Large intestine (tissue), 12 donors: ENCODE data around the gene TMEM176A. TPM values are rescaled to one million over a fixed set of nuclear protein-coding genes. Genes with fewer than 3 reads are reported as not detected.

ENCODE experiments used
- DNase-seq, 2 donors: peaks; one replicate each; pipeline versions ENCODE4 v3.0.0 to v3.0.0-alpha.2; 2013
- H3K27ac ChIP-seq: one replicate; pipeline ENCODE4 v1.5.1; 2013; ENCODE audit warnings: low read length
- H3K27me3 ChIP-seq: 2 replicates; pipeline ENCODE4 v1.6.1; 2013; ENCODE audit warnings: low read length; ENCODE audit not compliant: control insufficient read depth, insufficient read depth
- H3K36me3 ChIP-seq: 2 replicates; pipeline ENCODE4 v1.6.1; 2013; ENCODE audit warnings: low read length; ENCODE audit not compliant: control insufficient read depth, insufficient read depth
- H3K4me1 ChIP-seq: one replicate; pipeline ENCODE4 v1.6.1; 2013; ENCODE audit warnings: low read length; ENCODE audit not compliant: control insufficient read depth, insufficient read depth
- H3K4me3 ChIP-seq: one replicate; pipeline ENCODE4 v1.5.1; 2013; ENCODE audit warnings: low read length
- H3K9me3 ChIP-seq: one replicate; pipeline ENCODE4 v1.6.1; 2013; ENCODE audit warnings: mild to moderate bottlenecking, low read depth, low read length, moderate library complexity; ENCODE audit not compliant: control insufficient read depth
- WGBS: methylation state at CpG from one replicate; pipeline ENCODE4 v1.1.5; 2013; ENCODE audit warnings: low lambda C conversion rate; ENCODE audit not compliant: insufficient coverage; 5-methylcytosine and 5-hydroxymethylcytosine counted together
- long read RNA-seq, 11 donors: transcript quantifications; one replicate each; lab custom pipeline, GENCODE V29; 2026
- polyA plus RNA-seq: library from polyadenylated mRNA; unstranded; fragments of 120-200 nt; gene quantifications from one replicate; pipeline ENCODE4 v1.2.1, GENCODE V29; 2013

Gene TMEM176A, protein sequence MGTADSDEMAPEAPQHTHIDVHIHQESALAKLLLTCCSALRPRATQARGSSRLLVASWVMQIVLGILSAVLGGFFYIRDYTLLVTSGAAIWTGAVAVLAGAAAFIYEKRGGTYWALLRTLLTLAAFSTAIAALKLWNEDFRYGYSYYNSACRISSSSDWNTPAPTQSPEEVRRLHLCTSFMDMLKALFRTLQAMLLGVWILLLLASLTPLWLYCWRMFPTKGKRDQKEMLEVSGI
- polyA plus RNA-seq, result 300 TPM
- long read RNA-seq, donor 1, transcript TMEM176A-210 (7 exons, 1,530 nt), result minor isoform, 24 of 202 reads
- long read RNA-seq, donor 1, transcript TMEM176A-201 (7 exons, 1,261 nt), result major isoform, 29 of 202 reads
- long read RNA-seq, donor 1, partial matches to known transcripts, result 147 of 202 reads
- long read RNA-seq, donor 1, other reads (novel, unspliced or antisense), result 0 of 202 reads
- long read RNA-seq, donor 2, transcript TMEM176A-201 (7 exons, 1,261 nt), result minor isoform, 76 of 489 reads
- long read RNA-seq, donor 2, transcript TMEM176A-210 (7 exons, 1,530 nt), result major isoform, 93 of 489 reads
- long read RNA-seq, donor 2, partial matches to known transcripts, result 279 of 489 reads
- long read RNA-seq, donor 2, other reads (novel, unspliced or antisense), result 26 of 489 reads
- long read RNA-seq, donor 3, transcript TMEM176A-206 (4 exons, 862 nt), result minor isoform, 9 of 646 reads
- long read RNA-seq, donor 3, transcript TMEM176A-201 (7 exons, 1,261 nt), result minor isoform, 82 of 646 reads
- long read RNA-seq, donor 3, transcript TMEM176A-210 (7 exons, 1,530 nt), result major isoform, 109 of 646 reads
- long read RNA-seq, donor 3, transcript TMEM176A-205 (2 exons, 534 nt), result minor isoform, 10 of 646 reads
- long read RNA-seq, donor 3, partial matches to known transcripts, result 397 of 646 reads
- long read RNA-seq, donor 3, other reads (novel, unspliced or antisense), result 31 of 646 reads
- long read RNA-seq, donor 4, transcript TMEM176A-201 (7 exons, 1,261 nt), result minor isoform, 11 of 65 reads
- long read RNA-seq, donor 4, transcript TMEM176A-210 (7 exons, 1,530 nt), result major isoform, 14 of 65 reads
- long read RNA-seq, donor 4, partial matches to known transcripts, result 38 of 65 reads
- long read RNA-seq, donor 4, other reads (novel, unspliced or antisense), result 0 of 65 reads
- long read RNA-seq, donor 5, transcript TMEM176A-201 (7 exons, 1,261 nt), result major isoform, 16 of 58 reads
- long read RNA-seq, donor 5, transcript TMEM176A-210 (7 exons, 1,530 nt), result minor isoform, 8 of 58 reads
- long read RNA-seq, donor 5, partial matches to known transcripts, result 31 of 58 reads
- long read RNA-seq, donor 5, other reads (novel, unspliced or antisense), result 0 of 58 reads
- long read RNA-seq, donor 6, transcript TMEM176A-210 (7 exons, 1,530 nt), result major isoform, 64 of 383 reads
- long read RNA-seq, donor 6, transcript TMEM176A-201 (7 exons, 1,261 nt), result minor isoform, 34 of 383 reads
- long read RNA-seq, donor 6, transcript TMEM176A-208 (2 exons, 925 nt), result minor isoform, 5 of 383 reads
- long read RNA-seq, donor 6, transcript TMEM176A-205 (2 exons, 534 nt), result minor isoform, 5 of 383 reads
- long read RNA-seq, donor 6, partial matches to known transcripts, result 269 of 383 reads
- long read RNA-seq, donor 6, other reads (novel, unspliced or antisense), result 0 of 383 reads
- long read RNA-seq, donor 7, transcript TMEM176A-201 (7 exons, 1,261 nt), result major isoform, 15 of 99 reads
- long read RNA-seq, donor 7, transcript TMEM176A-210 (7 exons, 1,530 nt), result minor isoform, 10 of 99 reads
- long read RNA-seq, donor 7, partial matches to known transcripts, result 71 of 99 reads
- long read RNA-seq, donor 7, other reads (novel, unspliced or antisense), result 0 of 99 reads
- long read RNA-seq, donor 8, transcript TMEM176A-210 (7 exons, 1,530 nt), result minor isoform, 57 of 428 reads
- long read RNA-seq, donor 8, transcript TMEM176A-201 (7 exons, 1,261 nt), result major isoform, 81 of 428 reads
- long read RNA-seq, donor 8, partial matches to known transcripts, result 277 of 428 reads
- long read RNA-seq, donor 8, other reads (novel, unspliced or antisense), result 7 of 428 reads
- long read RNA-seq, donor 9, transcript TMEM176A-210 (7 exons, 1,530 nt), result major isoform, 80 of 417 reads
- long read RNA-seq, donor 9, transcript TMEM176A-201 (7 exons, 1,261 nt), result minor isoform, 48 of 417 reads
- long read RNA-seq, donor 9, partial matches to known transcripts, result 265 of 417 reads
- long read RNA-seq, donor 9, other reads (novel, unspliced or antisense), result 16 of 417 reads
- long read RNA-seq, donor 10, transcript TMEM176A-210 (7 exons, 1,530 nt), result major isoform, 68 of 416 reads
- long read RNA-seq, donor 10, transcript TMEM176A-201 (7 exons, 1,261 nt), result minor isoform, 51 of 416 reads
- long read RNA-seq, donor 10, partial matches to known transcripts, result 269 of 416 reads
- long read RNA-seq, donor 10, other reads (novel, unspliced or antisense), result 19 of 416 reads
- long read RNA-seq, donor 11, transcript TMEM176A-210 (7 exons, 1,530 nt), result major isoform, 52 of 794 reads
- long read RNA-seq, donor 11, transcript TMEM176A-201 (7 exons, 1,261 nt), result minor isoform, 41 of 794 reads
- long read RNA-seq, donor 11, partial matches to known transcripts, result 636 of 794 reads
- long read RNA-seq, donor 11, other reads (novel, unspliced or antisense), result 59 of 794 reads

GRCh38 chr7:150800581-150801241, at the start of gene TMEM176A:
Gene TMEM176A (plus strand): TSS chr7:150800769. CDS start chr7:150801551, 782 bp downstream.
- Histone ChIP-seq H3K36me3 (peaks cover 43% of the 10 kb centered on the region), H3K4me1 (peaks cover 24% of the 10 kb centered on the region), H3K9me3 (no peaks in the 10 kb centered on the region), H3K27ac (peak within 1 kb of the TSS; percentile 96), H3K27me3 (peaks cover 5% of the 10 kb centered on the region), H3K4me3 (peak within 1 kb of the TSS; percentile 96)
- no CpG with 5 or more reads among the region's 54 CpGs for WGBS
- DNase-seq, result peak in 1 of 2 donors; percentile 65

GRCh38 chr7:150751702-150752101, 48.9 kb upstream of the TMEM176A start:
- H3K4me1 ChIP-seq, result no peaks in the 10 kb centered on the region
- no peak for DNase-seq
- H3K27me3 ChIP-seq, result peaks cover 8% of the 10 kb centered on the region
- no peak overlapping the region for H3K4me3 ChIP-seq
- no CpG with 5 or more reads among the region's 2 CpGs for WGBS
- H3K9me3 ChIP-seq, result no peaks in the 10 kb centered on the region
- H3K27ac ChIP-seq, result no peak overlapping the region
- no peaks in the 10 kb centered on the region for H3K36me3 ChIP-seq

DNA sequence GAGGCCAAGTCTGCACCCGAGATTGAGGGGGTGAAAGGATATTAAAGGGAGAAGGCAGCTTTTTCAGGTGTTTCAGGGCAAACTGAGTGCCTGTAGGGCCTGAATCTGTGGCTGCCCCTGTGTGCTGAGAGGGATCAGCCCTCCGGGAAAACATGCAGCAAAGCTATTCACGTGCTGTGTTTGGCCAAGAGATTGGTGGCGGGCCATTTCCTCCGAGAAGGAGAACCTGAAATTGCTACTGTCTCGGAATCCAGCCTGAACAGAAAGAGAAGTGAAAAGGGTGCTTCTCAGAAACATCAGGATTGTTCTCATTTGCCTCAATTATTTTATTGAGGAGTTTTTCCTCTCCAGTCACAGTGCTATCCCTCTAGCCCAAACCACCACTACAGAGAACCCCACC, 47.3 kb upstream of the TMEM176A start:
- no peaks in the 10 kb centered on the region for H3K36me3 ChIP-seq
- H3K9me3 ChIP-seq, result no peaks in the 10 kb centered on the region
- peaks cover 8% of the 10 kb centered on the region for H3K27me3 ChIP-seq
- no peaks in the 10 kb centered on the region for H3K4me1 ChIP-seq
- H3K27ac ChIP-seq, result no peak overlapping the region
- no peak for DNase-seq
- no CpG with 5 or more reads among the region's 6 CpGs for WGBS
- no peak overlapping the region for H3K4me3 ChIP-seq

GRCh38 chr7:150753826-150754603, 46.6 kb upstream of the TMEM176A start:
- Histone ChIP-seq H3K27me3 (peaks cover 5% of the 10 kb centered on the region), H3K9me3 (no peaks in the 10 kb centered on the region), H3K4me1 (no peaks in the 10 kb centered on the region), H3K36me3 (no peaks in the 10 kb centered on the region), H3K4me3 (no peak overlapping the region), H3K27ac (no peak overlapping the region)
- no CpG with 5 or more reads among the region's 3 CpGs for WGBS
- DNase-seq, result no peak

DNA sequence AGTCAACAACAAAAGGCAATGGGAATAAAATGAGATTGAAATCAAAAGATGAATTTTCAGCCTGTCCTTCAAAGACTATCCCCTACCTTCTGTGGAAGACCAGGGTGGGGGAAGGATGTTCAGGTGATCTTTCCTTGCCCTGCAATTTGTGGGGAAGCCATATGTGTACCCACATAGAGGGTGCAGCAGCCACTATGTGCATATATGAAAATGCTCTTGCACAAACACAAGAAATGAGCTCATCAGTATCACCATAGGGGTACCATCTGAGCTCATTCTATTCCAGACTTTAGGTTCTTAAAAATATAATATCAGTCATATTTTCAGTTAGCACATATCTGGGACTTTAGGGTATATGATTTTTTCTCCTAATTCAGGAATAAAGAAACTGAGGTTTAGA, 45.6 kb upstream of the TMEM176A start:
- H3K36me3 ChIP-seq, result no peaks in the 10 kb centered on the region
- peaks cover 5% of the 10 kb centered on the region for H3K27me3 ChIP-seq
- no peak for DNase-seq
- no peaks in the 10 kb centered on the region for H3K9me3 ChIP-seq
- no peaks in the 10 kb centered on the region for H3K4me1 ChIP-seq
- H3K27ac ChIP-seq, result no peak overlapping the region
- no peak overlapping the region for H3K4me3 ChIP-seq

GRCh38 chr7:150755473-150756099, 45.0 kb upstream of the TMEM176A start:
- H3K36me3 ChIP-seq, result no peaks in the 10 kb centered on the region
- no peak for DNase-seq
- no peaks in the 10 kb centered on the region for H3K9me3 ChIP-seq
- H3K4me1 ChIP-seq, result no peaks in the 10 kb centered on the region
- no peak overlapping the region for H3K4me3 ChIP-seq
- H3K27ac ChIP-seq, result no peak overlapping the region
- WGBS, result no CpG with 5 or more reads among the region's 4 CpGs
- H3K27me3 ChIP-seq, result peaks cover 5% of the 10 kb centered on the region

DNA sequence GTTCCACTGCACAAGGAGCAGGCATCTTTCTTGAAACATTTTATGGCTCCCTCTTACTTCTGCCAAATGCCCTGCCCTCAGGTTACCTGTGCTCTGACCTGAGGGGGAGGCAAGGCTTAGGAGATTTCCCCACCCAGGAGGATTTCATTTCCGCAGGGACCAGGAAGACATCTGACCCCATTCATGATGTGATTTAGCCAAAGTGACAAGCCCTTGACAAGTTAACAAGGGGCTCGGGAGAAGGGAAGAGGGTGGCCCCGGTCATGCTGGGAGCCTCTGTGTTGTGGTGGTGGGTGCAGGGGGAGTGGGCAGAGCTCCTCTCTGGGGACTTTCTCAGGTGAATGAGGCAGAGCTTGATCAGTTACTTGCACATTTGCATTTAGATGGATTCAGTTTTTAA, 44.4 kb upstream of the TMEM176A start:
- Histone ChIP-seq H3K27ac (no peak overlapping the region), H3K4me1 (no peaks in the 10 kb centered on the region), H3K9me3 (no peaks in the 10 kb centered on the region), H3K4me3 (no peak overlapping the region), H3K27me3 (peaks cover 5% of the 10 kb centered on the region), H3K36me3 (no peaks in the 10 kb centered on the region)
- no peak for DNase-seq
- no CpG with 5 or more reads among the region's 3 CpGs for WGBS
